NT2/D1 (cell line): ENCODE data around the gene PLAC9.

ENCODE experiments used
- SUZ12 ChIP-seq: IDR thresholded peaks from 2 replicates; pipeline ENCODE4 v1.6.1; 2011; ENCODE audit not compliant: insufficient read length, insufficient read depth; ENCODE audit errors: extremely low read depth
- YY1 ChIP-seq: IDR thresholded peaks from 2 replicates; pipeline ENCODE4 v1.6.1; 2011; ENCODE audit not compliant: insufficient read length, insufficient read depth

GRCh38 chr10:80188713-80189112, 56.2 kb downstream of the PLAC9 start:
- no peak for TF ChIP-seq YY1
- no peak for TF ChIP-seq SUZ12
